GM21576 (cell line): ENCODE measurements around the gene PARG.
A peak's percentile ranks its signal among the peaks of the same experiment; 100 is the strongest.
"Not testable (repeated sequence)": the region's sequence is repeated elsewhere in the genome, so short reads cannot be mapped to it uniquely, and the experiment has no call there.

ENCODE experiments used
- ATAC-seq: cut with Tn5 transposase; IDR thresholded peaks from one replicate; pipeline ENCODE4 v1.9.1; 2021; ENCODE audit warnings: mild to moderate bottlenecking, moderate library complexity; ENCODE audit not compliant: unreplicated experiment

PARG gene

GRCh38 chr10:49908290-49909080, 33.3 kb downstream of the PARG start:
- not testable (repeated sequence) for ATAC-seq

GRCh38 chr10:49903829-49904228, 38.0 kb downstream of the PARG start:
- not testable (repeated sequence) for ATAC-seq

GRCh38 chr10:49900406-49900805, 41.4 kb downstream of the PARG start:
- ATAC-seq = not testable (repeated sequence)

GRCh38 chr10:49899999-49900398, 41.8 kb downstream of the PARG start:
- ATAC-seq = not testable (repeated sequence)

- ATAC-seq = not testable (repeated sequence)
Observed at GRCh38 chr10:49890025-49890424, 51.8 kb downstream of the PARG start.

GRCh38 chr10:49884739-49885331, 57.0 kb downstream of the PARG start:
- not testable (repeated sequence) for ATAC-seq

- not testable (repeated sequence) for ATAC-seq
Observed at GRCh38 chr10:49883852-49884251, 58.0 kb downstream of the PARG start.

- ATAC-seq = not testable (repeated sequence)
Observed at GRCh38 chr10:49882327-49882726, 59.5 kb downstream of the PARG start.

- not testable (repeated sequence) for ATAC-seq
Observed at GRCh38 chr10:49872740-49873139, 69.1 kb downstream of the PARG start.

- ATAC-seq = not testable (repeated sequence)
Observed at GRCh38 chr10:49871462-49871861, 70.4 kb downstream of the PARG start.

- ATAC-seq = not testable (repeated sequence)
Observed at GRCh38 chr10:49859933-49860332, 81.9 kb downstream of the PARG start.

- ATAC-seq = not testable (repeated sequence)
Observed at GRCh38 chr10:49858697-49859382, 83.0 kb downstream of the PARG start.

GRCh38 chr10:49849520-49849919, 92.3 kb downstream of the PARG start:
- not testable (repeated sequence) for ATAC-seq

GRCh38 chr10:49844775-49845595, 96.8 kb downstream of the PARG start:
- ATAC-seq = no peak

GRCh38 chr10:49842333-49842628, 99.5 kb downstream of the PARG start:
- not testable (repeated sequence) for ATAC-seq

GRCh38 chr10:49841615-49842332, 100.1 kb downstream of the PARG start:
- ATAC-seq = no peak

- no peak for ATAC-seq
Observed at GRCh38 chr10:49837685-49838084, 104.1 kb downstream of the PARG start.

GRCh38 chr10:49837051-49837478, 104.8 kb downstream of the PARG start:
- no peak for ATAC-seq

GRCh38 chr10:49834976-49835375, 106.9 kb downstream of the PARG start:
- ATAC-seq = no peak

GRCh38 chr10:49834201-49834600, 107.6 kb downstream of the PARG start:
- peak; percentile 51 for ATAC-seq
